Stimulated activated CD8-positive, alpha-beta memory T cell treated with anti-CD3 and anti-CD28 coated beads, Interleukin-2, amount 100 ng/mL, for 1 hour (primary cell): ENCODE data around the gene SEL1L.
"Not testable (repeated sequence)": the region's sequence is repeated elsewhere in the genome, so short reads cannot be mapped to it uniquely, and the experiment has no call there.

Experiments used
- DNase-seq, 2 donors: peaks; one replicate each; pipeline ENCODE4 v3.0.0-alpha.2; 2020; ENCODE audit warnings: low read depth in 2 of 2

Gene SEL1L

DNA sequence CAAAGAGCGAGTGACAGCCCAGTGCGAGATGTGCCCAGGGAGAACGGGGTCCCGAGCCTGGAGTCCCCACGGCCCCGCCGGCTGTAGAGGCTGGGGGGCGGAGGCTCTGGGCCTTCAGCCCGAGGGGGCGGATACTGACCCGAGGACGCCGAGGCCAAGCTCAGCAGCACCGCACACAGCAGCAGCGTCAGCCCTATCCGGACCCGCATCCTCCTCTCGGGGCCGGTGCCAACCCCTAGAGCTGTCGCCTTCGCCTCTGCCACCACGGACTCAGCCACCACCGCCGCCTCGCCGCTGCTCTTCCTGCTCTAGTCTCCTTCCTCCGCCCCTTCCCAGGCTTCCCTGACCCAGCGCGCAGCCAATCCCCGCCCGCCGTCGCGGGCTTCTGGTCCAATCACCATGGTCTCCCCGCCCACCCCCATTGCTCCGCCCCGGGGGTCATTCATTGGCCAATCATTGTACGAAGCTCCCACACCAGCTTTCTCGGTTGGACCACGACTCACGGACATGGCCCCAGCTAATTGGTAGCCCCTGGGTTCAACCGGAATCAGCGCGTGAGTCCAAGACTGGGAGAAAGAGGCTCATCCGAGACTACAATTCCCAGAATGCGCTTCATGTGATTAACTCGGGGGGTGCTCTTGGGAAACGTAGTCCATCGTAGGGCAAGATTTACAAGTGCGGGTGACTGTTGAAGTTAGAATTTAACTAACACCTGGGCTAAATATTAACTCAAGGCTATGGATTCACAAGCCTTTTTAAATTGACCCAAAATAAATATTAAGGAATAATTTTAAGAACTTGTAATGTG, at the start of gene SEL1L:
TSS of gene SEL1L (minus strand) at position 318 of the 808 bp plus-strand sequence. CDS start at position 209, 109 bp downstream.
- peak; percentile 99 for DNase-seq

- no peak for DNase-seq
Observed at GRCh38 chr14:81582420-81582819, 48.8 kb upstream of the SEL1L start.

DNA sequence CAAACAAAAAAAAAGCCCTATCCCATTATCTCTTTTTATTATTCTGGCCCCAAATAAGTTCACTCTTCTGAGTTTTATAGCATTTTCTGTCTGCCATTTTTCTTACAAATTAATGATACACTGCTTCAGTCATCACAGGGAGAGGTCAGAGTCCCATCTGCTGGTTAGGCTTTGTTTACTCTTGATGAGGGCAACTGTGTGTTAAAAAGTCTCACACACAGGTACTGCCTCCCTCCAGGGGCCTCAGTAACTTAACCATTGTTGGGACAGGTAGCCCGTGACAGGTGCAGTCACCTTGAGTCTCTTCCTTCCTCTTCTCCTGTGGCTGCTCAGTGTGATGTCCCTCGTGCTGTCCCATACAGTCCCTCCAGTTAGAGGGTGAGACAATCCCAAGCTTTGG, 45.5 kb upstream of the SEL1L start:
- no peak for DNase-seq

DNA sequence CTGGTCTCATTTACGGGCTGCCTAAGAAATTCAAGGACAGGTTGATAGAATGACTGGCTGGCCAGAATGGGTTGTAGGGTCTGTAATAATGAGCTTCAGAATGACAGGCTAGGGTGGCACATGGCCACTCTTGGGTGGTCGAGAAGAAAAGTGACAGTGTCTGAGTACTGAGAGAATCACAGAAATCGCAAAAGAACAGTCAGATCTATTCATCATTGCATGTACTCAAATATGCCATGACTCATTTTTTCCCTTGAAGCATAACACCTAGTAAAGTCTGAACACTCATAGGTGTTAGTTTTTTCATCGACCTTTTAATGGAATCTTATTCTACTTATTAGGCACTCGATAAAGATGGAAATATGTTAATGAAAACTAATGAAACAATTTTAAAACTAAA, 37.8 kb upstream of the SEL1L start:
- no peak for DNase-seq

- DNase-seq = no peak
Observed at GRCh38 chr14:81567302-81567701, 33.6 kb upstream of the SEL1L start.

- DNase-seq = no peak
Observed at GRCh38 chr14:81565441-81566290, 32.0 kb upstream of the SEL1L start.

GRCh38 chr14:81562818-81563217, 29.2 kb upstream of the SEL1L start:
- DNase-seq = no peak

- no peak for DNase-seq
Observed at GRCh38 chr14:81561084-81561775, 27.6 kb upstream of the SEL1L start.

- DNase-seq = no peak
Observed at GRCh38 chr14:81559385-81559784, 25.7 kb upstream of the SEL1L start.

GRCh38 chr14:81557146-81557545, 23.5 kb upstream of the SEL1L start:
- DNase-seq = no peak

DNA sequence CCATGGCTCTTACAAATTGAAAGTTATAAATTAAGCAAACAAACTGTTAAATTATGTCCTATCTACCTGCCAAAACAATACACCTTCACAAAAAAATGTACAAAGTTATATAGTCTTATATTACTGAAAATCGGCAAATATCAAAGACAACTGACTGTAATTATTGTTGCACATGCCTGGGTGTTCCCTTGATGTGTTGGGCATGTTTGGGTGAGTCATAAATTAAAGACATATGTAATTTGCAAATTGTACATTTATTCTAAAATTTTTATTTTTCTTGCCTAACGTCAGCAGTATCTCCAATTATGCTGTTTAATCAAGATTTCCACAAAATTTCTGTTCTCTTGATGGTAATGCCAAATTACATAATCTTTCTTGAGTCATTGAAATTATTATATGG, 22.0 kb upstream of the SEL1L start:
- DNase-seq = no peak

DNA sequence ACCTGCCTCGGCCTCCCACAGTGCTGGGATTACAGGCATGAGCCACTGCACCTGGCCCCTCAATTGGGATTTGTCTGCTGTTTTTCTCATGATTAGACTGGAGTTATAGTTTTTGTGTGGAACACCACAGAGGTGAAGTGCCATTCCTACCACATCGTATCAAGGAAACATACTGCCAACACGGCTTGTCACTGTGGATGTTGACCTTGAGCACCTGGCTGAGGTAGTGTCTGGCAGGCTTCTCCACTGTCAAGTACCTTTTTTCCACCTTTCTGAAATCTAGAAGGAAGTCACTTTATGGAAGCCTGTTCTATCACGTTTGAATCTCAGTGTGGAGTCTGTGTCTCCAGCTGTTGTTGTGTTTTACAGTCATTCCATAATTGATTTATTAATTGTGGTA, 21.4 kb upstream of the SEL1L start:
- DNase-seq = no peak

DNA sequence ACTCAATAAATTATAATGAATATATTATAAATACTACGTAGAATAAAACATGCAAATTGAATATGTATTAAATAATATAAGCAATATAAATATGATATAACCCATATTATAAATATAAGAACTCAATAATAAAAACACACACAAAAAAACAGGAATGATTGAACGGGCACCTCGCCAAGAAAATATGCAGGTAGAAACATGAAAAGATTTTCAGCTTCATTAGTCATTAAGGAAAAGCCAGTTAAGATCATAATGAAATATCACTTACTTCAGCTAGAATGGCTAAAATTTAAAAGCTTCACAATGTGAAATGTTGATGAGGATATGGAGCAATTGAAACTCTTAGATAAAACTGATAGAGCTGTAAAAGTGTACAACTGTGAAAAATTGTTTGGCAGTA, 17.8 kb upstream of the SEL1L start:
- no peak for DNase-seq

DNA sequence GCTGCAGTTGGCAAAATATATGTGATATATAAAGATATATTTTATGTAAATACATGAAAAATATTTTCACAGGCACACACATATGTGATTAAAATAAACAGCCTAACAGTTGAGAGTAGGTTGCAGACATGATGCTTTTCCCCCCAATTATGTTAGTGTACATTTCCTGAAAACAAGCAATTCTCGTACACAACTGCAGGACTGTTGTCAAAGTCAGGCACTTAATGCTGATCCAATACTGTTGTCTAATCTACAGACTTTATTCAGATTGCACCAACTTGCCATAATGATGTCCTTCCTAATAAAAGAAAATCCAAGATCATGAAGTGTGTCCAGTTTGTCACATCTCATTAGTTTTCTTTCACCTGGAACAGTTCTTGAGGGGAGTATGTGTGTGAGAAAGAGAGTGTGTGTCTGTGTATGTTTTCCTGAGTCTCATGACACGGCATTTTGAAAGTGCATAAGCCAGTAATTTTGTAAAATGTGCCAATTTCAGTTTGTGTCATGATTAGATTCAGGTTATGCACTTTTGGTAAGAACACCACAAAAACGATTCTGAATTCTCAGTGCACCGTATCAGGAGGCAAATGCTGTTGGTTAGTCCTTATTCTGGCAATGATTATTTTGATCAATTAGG, 16.5 kb upstream of the SEL1L start:
- no peak for DNase-seq

- not testable (repeated sequence) for DNase-seq
Observed at GRCh38 chr14:81541206-81541605, 7.6 kb upstream of the SEL1L start.

- no peak for DNase-seq
Observed at GRCh38 chr14:81537193-81537592, 3.5 kb upstream of the SEL1L start.

DNA sequence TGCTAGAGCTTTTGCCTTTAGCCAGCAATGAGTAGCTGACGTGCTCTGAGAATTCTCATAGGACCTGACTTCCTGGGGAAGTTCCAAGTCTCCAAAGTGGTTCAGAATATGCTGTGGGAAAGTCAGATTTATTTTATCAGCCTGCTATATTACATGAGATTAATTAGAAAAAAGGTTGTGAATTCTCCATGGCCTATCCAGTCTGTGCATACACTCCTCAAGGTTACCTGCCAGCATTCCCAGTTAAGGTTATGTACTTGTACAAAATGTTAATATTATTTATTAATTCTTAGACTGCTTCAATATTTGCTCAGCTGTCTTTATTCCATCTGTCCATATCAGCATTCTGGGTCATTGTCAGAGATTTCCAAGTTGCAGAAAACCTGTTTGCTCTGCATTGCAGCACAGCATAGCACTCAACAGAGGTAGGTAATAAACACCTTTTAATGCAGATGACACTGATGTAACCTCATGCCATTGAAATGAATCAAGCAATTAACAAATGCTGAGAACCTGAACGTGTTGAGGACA, 2.7 kb upstream of the SEL1L start:
- no peak for DNase-seq

- DNase-seq = no peak
Observed at GRCh38 chr14:81535396-81536164, 1.9 kb upstream of the SEL1L start.

- no peak for DNase-seq
Observed at GRCh38 chr14:81534510-81535074, 939 bp upstream of the SEL1L start.

GRCh38 chr14:81533212-81533535, 479 bp downstream of the SEL1L start:
- DNase-seq = no peak

DNA sequence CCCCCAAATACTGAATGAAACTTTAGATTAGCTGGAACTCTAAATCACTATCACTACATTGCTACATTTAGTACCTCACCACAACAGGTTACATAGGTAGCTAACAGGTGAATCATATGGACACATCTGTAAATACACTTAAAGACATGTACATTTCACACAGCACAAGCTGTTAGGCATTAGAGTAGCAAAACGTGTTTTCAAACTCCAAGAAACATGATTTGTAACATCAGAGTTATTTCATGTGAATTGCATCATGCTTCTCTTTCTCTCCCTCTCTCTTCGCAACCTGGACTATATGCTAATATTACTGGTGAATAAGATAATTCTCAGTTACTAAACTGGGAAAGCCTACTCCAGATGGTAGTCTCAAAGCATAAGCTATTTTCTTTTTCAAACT, 4.3 kb downstream of the SEL1L start:
- no peak for DNase-seq
